Measurements from ENCODE around the gene ADPRHL1. TPM values are rescaled to one million over a fixed set of nuclear protein-coding genes. Genes with fewer than 3 reads are reported as not detected.

The ADPRHL1 gene
- total and polyA plus RNA-seq, 2 donors (not counting 3 experiments of a cell fraction or from before 2014, with no cell fraction given): 0.52 to 0.97 TPM

- Histone ChIP-seq H2AFZ (ENCODE audit: low read depth, low read length) (no peak overlapping the region), H3K27me3 (ENCODE audit: control insufficient read depth in 2 of 2, insufficient read depth in 2 of 2, low read length in 2 of 2) (no peaks in the 10 kb centered on the region), H3K36me3 (ENCODE audit: control insufficient read depth in 2 of 2, extremely low read depth in 1 of 2, insufficient read depth in 2 of 2, low read length in 2 of 2) (no peaks in the 10 kb centered on the region), H3K4me3 (replicated peaks in 1 of 3; ENCODE audit: insufficient read depth in 1 of 3, low read depth in 1 of 3, low read length in 3 of 3) (no peak overlapping the region), H3K27ac (ENCODE audit: insufficient read depth, low read depth, low read length) (no peak overlapping the region), H3K4me2 (ENCODE audit: insufficient read depth, low read length) (no peak overlapping the region), H3K9ac (replicated peaks; ENCODE audit: extremely low read depth, insufficient read depth, low read length) (no peak overlapping the region), H3K79me2 (ENCODE audit: control insufficient read depth, insufficient read depth, low read length) (no peaks in the 10 kb centered on the region), H3K9me1 (replicated peaks; ENCODE audit: control insufficient read depth, extremely low read depth, insufficient read depth, low read length) (no peaks in the 10 kb centered on the region), H3K4me1 (ENCODE audit: control insufficient read depth, extremely low read depth, insufficient read depth, low read length) (no peaks in the 10 kb centered on the region), H4K20me1 (replicated peaks; ENCODE audit: control insufficient read depth, extremely low read depth, insufficient read depth, low read length) (no peaks in the 10 kb centered on the region), H3K9me3 (replicated peaks; ENCODE audit: control insufficient read depth, insufficient read depth, low read length) (no peaks in the 10 kb centered on the region)
- ChIA-PET CTCF (no interaction called here), POLR2A (no interaction called here)
- DNase-seq (ENCODE audit: low read depth, low spot score) (no peak), FAIRE-seq (no peak)
- no peak for TF ChIP-seq GATA2 (IDR thresholded peaks at IDR 0.05; ENCODE audit: insufficient read depth, insufficient read length, low read depth, low read length)
- no peak for TF ChIP-seq JUN (IDR thresholded peaks at IDR 0.05; ENCODE audit: borderline replicate concordance, insufficient read depth, insufficient read length, low read depth)
- TF ChIP-seq MAX (IDR thresholded peaks at IDR 0.05; ENCODE audit: insufficient read depth, insufficient read length): no peak
- TF ChIP-seq POLR2A (IDR thresholded peaks at IDR 0.05; ENCODE audit: low read depth, low read length): no peak
- TF ChIP-seq POLR2AphosphoS5 (IDR thresholded peaks at IDR 0.05; ENCODE audit: insufficient read depth, low read depth, low read length): no peak
- TF ChIP-seq FOS (IDR thresholded peaks at IDR 0.05; ENCODE audit: borderline replicate concordance, insufficient read depth, low read length): no peak
- no peak for TF ChIP-seq MYC (IDR thresholded peaks at IDR 0.05; ENCODE audit: low read depth, low read length)
- no peak for TF ChIP-seq EZH2 (IDR thresholded peaks at IDR 0.05; ENCODE audit: borderline replicate concordance, low read depth, low read length, severe bottlenecking)
- no peak for TF ChIP-seq CTCF (IDR thresholded peaks at IDR 0.05; ENCODE audit: extremely low read depth in 1 of 2, insufficient read depth in 1 of 2, low read depth in 1 of 2, low read length in 2 of 2)
- intact Hi-C loops (cut with micrococcal nuclease): no loop called here
- no TSS peak for BruUV-seq (replicated peaks)
- dilution Hi-C loops (cut with MboI; ENCODE audit: extremely low pct_ligation_motif_present, low sequenced_read_pairs): no loop called here
Measured at GRCh38 chr13:113406321-113407102, 46.8 kb downstream of the ADPRHL1 start.

Measured in endothelial cell of umbilical vein (primary cell).